22Rv1 (cell line): Measurements from ENCODE around the gene CHST8.

ENCODE experiments used
- H3K27ac ChIP-seq: fragments of 450-650 bp; 2 replicates; pipeline ENCODE4 v1.5.1; 2017
- ZFX ChIP-seq: fragments of 450-650 bp; IDR thresholded peaks from 2 replicates; pipeline ENCODE4 v1.6.1; 2017; ENCODE audit warnings: antibody characterized with exemption, borderline replicate concordance
- TF ChIP-seq, protein P1 (sequence below): fragments of 450-650 bp; IDR thresholded peaks from 2 replicates; pipeline ENCODE4 v1.5.1; 2017; ENCODE audit warnings: mild to moderate bottlenecking

The CHST8 gene

DNA sequence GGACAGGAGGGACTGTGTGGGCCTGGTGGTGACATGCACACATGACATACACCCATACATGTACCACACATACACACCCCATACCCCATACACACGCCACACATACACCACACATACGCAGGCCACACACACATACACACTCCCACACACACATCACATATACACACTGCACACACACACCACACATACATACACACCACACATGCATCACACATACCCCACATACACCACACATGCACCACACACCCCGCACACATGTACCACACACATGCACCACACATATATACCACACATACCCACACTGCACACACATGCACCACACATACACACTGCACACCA is 98.4 kb downstream of the CHST8 start:
- TF ChIP-seq ZFX: no peak
- TF ChIP-seq, protein P1, sequence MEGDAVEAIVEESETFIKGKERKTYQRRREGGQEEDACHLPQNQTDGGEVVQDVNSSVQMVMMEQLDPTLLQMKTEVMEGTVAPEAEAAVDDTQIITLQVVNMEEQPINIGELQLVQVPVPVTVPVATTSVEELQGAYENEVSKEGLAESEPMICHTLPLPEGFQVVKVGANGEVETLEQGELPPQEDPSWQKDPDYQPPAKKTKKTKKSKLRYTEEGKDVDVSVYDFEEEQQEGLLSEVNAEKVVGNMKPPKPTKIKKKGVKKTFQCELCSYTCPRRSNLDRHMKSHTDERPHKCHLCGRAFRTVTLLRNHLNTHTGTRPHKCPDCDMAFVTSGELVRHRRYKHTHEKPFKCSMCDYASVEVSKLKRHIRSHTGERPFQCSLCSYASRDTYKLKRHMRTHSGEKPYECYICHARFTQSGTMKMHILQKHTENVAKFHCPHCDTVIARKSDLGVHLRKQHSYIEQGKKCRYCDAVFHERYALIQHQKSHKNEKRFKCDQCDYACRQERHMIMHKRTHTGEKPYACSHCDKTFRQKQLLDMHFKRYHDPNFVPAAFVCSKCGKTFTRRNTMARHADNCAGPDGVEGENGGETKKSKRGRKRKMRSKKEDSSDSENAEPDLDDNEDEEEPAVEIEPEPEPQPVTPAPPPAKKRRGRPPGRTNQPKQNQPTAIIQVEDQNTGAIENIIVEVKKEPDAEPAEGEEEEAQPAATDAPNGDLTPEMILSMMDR: no peak
- no peak overlapping the region for H3K27ac ChIP-seq

DNA sequence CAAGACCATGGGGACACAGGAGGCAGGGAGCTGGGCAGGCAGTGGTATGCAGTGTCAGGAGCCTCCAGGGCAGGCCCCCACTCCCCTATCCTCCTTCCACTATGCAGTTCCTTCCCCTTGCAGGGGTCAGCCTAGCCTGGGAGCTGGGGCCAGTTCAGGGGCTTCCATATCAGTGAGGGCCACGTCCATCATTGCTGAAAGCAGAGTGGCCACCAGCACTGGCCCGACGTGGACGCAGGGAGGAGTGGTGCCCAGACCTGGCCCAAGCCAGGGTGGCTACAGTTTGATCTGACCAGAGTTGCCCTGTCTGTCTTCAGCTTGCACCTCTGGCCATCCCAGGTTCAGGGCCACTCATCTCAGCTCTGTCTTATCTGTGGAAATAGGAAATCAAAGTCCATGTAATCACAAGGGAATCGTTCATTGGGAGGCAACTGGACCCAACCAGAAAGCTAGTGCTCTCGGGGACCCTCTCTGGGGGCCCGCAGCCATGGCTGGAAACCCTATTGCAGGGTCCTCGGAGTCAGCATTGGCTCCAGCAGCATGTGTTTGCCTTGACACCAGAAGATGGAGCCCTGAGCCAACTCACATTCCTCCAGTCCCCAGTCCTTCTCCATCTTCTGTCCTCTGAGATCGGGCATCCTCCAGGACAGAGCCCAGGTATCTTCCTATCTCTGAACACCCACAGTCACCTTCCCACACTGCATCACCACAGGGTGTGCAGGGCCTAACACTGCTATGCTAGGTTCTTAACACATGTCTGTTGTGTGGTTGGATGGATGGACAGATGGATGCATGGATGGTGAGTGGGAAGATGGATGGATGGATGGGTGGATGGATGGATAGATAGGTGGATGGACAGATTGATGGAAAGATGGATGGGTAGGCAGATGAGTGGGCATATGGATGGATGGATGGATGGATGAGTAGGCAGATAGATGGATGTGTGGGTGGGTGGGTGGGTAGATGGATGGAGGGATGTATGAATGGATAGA is 99.2 kb downstream of the CHST8 start:
- H3K27ac ChIP-seq: no peak overlapping the region
- TF ChIP-seq ZFX: no peak
- TF ChIP-seq, protein P1: no peak

DNA sequence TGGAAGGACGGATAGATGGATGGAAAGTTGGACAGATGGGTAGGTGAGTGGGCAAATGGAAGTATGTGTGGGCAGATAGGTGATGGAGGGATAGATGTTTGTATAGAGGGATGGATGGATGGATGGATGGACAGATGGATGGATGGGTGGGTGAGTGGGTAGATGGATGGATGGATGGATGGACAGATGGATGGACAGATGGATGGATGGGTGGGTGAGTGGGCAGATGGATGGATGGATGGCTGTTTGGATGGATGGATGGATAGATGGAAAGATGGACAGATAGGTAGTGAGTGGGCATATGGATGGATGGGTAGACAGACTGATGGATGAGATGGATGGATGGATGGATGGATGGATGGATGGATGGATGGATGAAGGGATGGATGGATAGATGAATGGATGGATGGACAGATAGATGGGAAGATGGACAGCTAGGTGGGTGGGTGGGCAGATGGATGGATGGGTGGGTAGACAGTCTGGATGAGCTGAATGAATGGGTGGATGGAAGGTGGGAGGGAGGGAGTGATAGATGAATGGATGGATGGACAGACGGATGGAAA is 100.1 kb downstream of the CHST8 start:
- H3K27ac ChIP-seq: no peak overlapping the region
- TF ChIP-seq ZFX: no peak
- TF ChIP-seq, protein P1: no peak

DNA sequence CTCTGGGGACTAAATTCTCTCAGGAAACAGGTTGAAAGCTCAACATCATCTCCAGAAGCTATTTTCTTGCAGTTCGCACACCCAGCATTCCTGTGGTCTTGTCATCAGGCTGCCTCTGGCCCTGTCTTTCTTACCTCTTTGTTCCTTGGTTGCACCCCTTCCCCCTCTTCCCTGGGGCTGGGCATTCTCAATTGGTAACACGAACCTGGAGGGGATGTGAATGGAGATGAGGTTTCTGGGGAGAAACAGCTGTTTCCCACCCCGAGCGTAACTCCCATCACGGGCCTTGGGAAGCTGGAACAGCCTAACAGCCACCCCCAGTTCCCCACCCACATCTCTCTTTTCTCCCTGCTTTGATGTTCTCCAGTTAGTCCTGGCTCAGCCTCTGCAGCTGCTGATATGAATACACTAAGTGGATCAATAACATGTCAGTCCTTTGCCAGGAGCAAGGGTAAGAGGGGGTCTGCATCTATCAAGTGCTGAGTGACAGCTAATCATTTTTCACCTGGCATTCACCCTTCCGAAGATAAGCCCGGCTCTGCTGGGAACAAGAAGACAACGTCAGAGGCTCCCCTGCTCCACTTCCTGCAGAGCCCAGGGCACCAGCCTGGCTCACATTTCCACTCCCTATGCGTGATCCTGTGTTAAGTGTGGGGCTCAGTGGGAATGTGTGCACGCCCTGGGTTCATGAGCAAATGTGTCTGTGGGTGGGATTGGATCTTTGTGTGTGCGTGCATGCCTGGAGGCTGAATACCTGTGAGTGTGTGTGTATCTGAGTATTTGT is 100.9 kb downstream of the CHST8 start:
- TF ChIP-seq, protein P1: no peak
- no peak for TF ChIP-seq ZFX

DNA sequence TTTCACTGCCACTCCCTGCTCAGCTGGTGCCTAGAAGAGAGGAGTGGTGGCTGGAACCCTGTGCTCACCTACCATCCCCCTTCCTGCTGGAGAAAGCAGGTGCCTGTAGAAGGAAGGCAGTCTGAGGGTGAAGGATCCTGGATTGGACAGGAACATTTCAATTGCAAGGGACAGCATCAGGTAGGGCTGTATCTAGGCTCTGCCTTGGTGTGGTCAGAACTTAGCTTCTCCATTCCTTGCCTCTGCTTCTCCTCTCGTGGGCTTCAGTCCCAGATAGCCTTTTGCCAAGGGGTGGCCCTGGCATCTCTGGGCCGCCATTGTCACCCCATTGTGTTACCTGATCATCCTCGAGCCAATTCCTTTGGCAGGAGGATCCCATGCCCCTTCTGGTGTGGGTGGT is 101.8 kb downstream of the CHST8 start:
- H3K27ac ChIP-seq: no peak overlapping the region

More for the DNA sequence above, 100.9 kb downstream of the CHST8 start:
- no peak overlapping the region for H3K27ac ChIP-seq

DNA sequence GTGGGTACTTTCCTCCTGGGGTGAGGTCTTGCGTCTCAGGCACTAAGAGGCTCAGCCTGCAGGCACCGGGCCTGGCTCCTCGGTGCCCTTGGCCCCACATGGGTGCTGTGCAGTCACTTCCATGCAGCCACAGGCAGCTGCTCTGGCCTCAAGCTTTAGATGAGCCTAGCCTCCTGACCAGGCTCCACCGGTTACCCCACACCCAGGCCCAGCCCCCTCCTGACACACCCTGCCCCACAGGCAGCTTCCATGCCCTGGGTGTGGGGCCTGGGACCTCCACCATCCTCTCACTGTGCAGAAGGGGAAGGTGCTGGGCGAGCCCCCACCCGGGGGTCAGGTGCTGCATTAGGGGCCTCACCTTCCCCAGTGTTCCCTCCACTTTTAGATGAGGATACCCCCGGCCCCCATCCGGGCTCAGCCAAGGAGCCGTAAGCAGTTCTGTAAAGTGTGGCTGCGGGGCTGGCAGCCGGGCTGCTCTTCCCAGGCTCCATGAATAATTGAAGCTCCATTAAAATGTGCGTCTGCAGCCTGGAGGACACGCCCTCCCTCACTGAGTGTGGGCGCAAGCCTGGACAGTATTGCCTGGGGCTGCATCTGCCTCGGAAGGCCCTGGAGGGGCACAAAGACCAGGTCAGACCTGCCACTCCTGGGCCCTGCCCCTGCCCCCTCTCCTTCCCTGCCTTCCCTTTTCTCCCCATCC is 102.4 kb downstream of the CHST8 start:
- no peak overlapping the region for H3K27ac ChIP-seq
- TF ChIP-seq, protein P1: no peak
- no peak for TF ChIP-seq ZFX

More for the DNA sequence above, 101.8 kb downstream of the CHST8 start:
- TF ChIP-seq, protein P1: no peak
- no peak for TF ChIP-seq ZFX
